B cell (primary cell): ENCODE results near the gene PODXL.

Experiments
- CTCF ChIP-seq: fragments of 200-600 bp; IDR thresholded peaks from one replicate; pipeline ENCODE4 v1.8.0; 2022; ENCODE audit warnings: antibody characterized with exemption, mild to moderate bottlenecking
- EZH2 ChIP-seq: IDR thresholded peaks from 2 replicates; pipeline ENCODE4 v1.6.1; 2012; ENCODE audit warnings: borderline replicate concordance, low read depth, mild to moderate bottlenecking, moderate library complexity, low read length; ENCODE audit not compliant: insufficient read depth, poor library complexity, severe bottlenecking

GRCh38 chr7:131586259-131586658, 29.8 kb upstream of the PODXL start:
- TF ChIP-seq CTCF (no peak), EZH2 (no peak)
